GM21447 (cell line): ENCODE results near the gene TPI1.
"Not testable (repeated sequence)": the region's sequence is repeated elsewhere in the genome, so short reads cannot be mapped to it uniquely, and the experiment has no call there.

Experiments
- ATAC-seq: cut with Tn5 transposase; IDR thresholded peaks from one replicate; pipeline ENCODE4 v1.9.1; 2021; ENCODE audit not compliant: unreplicated experiment

TPI1 gene

DNA sequence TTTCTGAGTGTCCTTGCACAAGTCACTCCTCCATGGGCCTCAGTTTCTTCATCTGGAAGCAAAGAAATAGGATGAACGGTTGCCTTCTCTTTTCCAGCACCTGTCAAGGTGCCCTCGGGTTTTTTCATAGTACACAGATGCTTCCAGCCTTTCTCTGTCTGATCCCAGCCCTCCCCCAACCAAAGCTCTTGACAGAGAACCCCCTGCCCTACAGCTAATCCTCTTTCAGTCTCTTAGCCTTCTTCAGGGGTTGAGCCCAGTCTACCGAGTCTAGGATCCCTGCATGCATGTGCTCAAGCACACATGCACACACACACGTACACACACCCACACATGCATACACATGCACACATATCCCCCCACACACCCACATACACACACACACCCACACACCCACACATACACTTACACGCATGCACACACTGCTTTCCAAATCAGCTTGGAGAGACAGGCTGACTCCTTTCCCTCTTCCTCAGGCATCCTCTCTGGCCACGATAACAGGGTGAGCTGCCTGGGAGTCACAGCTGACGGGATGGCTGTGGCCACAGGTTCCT lies 20.9 kb upstream of the TPI1 start:
- no peak for ATAC-seq

DNA sequence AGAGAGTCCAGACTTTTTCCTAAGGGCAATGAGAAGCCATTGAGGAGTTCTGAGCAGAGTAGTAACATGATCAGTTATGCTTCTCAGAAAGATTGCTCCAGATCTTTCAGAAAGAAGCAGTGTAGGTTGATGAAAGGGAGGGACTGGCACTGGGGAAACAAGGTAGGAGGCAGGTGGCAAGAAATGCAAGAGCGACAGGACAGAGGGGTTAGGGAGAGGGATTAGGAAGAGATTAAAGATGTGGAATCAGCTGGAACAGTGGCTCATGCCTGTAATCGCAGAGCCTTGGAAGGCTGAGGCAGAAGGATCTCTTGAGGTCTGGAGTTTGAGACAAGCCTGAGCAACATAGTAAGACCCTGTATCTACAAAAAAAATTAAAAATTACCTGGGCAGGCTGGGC lies 19.7 kb upstream of the TPI1 start:
- ATAC-seq = no peak

DNA sequence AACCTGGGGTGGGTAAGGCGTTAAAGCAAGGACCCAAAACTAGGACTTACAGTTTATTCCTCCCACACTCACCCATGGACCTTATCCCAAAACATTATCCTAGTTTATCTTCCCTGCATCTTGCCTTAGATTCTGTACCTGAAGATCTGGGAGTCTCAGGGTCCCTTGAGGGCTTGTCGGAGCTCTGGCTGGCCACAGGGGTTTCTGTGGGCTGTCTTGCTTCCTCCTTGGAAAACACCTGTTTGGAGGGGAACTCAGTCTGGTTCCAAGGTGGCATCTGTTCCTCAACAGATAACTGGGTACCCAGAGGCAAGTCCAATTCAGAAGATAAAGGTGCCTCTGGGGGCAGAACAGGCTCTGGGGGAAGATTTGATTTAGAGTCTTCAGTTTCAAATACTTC lies 17.9 kb upstream of the TPI1 start:
- ATAC-seq = no peak

DNA sequence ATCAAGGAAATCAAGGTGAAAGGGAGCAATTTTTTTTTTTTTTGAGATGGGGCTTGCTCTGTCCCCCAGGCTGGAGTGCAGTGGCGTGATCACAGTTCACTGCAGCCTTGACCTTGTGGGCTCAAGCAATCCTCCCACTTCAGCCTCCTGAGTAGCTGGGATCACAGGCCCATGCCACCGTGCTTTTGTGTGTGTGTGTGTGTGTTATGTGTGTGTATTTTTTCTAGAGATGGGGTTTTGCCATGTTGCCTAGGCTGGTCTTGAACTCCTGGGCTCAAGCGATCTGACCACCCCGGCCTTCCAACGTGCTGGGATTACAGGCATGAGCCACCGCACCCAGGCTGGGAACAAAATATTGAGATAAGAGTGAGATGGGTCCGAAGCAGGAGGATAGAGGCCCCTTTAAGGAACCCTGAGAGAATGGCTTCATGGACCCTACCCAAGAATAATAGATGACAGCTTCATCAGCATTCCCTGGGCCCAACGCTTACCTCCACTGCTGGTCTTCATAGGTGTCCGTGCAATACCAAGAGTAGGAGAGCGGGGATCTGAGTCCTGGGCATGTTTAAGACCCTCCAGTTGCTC lies 17.3 kb upstream of the TPI1 start:
- no peak for ATAC-seq

DNA sequence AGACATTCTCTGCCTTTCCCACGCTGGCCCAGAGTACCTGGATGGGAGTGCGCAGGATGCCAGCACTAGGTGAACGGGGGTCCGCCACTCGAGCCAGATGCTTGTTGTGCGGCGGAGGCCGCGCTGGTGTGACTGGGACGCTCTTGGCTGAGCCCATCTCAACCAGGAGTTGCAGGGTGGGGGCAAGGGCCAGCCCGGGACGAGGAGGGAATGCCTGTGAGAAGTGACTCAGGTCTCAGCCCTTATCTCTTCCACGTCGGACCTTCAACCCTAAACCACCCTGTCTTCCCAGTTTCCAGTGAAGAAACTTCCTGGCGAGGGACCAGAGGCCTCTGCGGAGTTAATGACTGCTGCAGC lies 16.6 kb upstream of the TPI1 start:
- no peak for ATAC-seq

DNA sequence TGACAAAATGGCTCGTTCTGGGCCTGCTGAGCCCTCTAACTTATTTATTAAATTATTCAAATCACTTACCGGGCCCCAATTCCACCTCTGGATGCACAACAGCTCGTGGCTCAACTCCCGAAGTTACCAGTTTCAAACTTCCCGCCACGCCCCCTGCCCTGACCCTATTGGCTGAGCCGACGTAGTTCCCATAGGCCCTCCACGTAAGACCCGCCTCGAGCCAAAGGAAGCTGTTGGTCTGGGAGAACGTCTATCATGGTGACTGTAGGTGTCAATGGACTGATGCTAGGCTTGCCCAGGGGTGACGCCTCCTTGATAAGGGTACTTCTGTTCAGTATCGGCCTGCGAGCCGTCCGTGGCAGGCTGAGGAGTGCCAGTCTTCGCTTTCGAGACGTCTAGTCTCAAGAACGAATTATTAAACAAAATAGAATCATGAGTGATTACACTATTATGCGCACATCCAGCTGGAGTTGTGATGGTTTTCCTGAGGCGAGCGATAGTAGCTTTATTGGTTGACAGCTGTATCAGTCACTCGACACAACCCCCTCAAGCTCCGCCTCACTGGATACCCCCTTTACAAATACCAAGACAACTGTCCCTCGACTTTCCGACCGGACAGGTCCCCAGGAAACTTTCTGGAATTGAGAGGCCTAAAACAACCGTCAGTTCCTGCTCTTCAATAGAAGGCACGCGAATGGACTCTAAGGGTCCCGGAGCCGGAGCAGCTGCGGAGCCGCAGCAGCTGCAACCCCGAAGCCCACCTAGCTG lies 16.0 kb upstream of the TPI1 start, which contains the start of gene CDCA3:
Gene CDCA3 (minus strand): TSS at position 134 of the 768 bp plus-strand sequence. CDS start 334 bp downstream, outside the sequence.
- peak; percentile 55 for ATAC-seq

DNA sequence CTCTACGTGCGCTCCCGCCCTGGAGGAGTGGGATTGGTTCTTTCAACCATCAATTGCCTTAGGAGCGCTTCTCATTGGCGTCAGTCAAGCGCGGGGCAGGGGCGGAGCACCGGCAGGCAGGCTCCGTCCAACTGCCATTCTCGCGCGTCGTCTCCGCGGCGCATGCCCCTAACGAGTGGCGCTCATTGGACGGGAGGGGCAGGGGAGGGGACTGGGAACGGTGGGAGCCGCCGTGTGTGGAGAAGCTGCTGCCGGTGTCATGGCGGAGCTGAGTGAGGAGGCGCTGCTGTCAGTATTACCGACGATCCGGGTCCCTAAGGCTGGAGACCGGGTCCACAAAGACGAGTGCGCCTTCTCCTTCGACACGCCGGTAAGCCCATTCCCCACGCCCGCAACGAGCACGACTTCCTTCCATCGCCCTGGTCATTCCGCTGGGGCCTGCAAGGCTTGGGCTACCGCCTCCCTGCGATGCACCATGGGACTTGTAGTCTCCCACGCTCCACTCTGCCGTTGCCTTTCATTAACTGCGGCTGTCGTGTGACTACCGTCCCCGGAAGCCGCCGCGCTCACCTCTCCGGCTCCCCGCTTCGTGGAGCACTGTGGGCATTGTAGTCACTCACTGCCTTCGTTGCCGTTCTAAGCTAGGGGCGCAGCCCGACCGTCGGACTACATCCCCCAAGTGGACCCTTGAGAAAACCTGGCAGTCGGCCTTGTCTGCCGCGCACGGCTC lies 15.2 kb upstream of the TPI1 start, which contains the start of gene USP5:
Gene USP5 (plus strand): TSS at position 230 of the 730 bp plus-strand sequence. CDS start 30 bp downstream, at position 260.
- ATAC-seq = peak; percentile 71

DNA sequence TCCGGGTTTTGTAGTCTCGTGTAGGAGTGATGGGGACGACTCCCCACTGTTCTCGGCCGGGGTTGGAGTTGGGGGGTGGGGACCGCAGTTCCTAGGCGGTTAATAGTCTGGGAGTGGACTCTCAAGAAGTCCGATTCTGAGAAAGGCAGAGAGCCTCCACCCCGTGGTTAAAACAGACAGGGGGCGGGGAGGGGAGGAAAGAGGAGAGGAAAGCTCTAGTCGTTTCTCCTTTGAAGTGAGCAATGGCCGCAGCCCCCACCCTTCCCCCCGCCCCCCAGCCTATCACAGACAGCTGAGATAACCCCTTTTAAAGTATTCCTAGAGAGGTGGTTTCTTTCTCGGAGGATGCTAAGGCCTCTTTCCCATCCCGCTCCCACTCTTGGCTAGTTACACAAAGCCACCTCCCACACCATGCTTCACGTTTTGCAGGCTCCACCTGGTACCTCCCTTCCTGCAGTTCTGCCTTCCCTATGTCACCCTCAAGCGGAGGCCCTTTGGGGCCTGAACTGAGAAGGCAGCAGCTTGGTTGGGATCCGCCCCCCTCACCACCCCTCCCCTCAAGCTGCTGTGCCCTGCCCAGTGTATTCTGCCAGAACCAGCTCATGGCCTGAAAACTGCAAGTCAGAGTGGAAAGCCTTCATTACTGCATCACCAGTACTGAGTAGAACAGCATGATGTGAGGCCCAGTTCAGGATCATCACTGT lies 14.5 kb upstream of the TPI1 start:
- ATAC-seq = no peak

DNA sequence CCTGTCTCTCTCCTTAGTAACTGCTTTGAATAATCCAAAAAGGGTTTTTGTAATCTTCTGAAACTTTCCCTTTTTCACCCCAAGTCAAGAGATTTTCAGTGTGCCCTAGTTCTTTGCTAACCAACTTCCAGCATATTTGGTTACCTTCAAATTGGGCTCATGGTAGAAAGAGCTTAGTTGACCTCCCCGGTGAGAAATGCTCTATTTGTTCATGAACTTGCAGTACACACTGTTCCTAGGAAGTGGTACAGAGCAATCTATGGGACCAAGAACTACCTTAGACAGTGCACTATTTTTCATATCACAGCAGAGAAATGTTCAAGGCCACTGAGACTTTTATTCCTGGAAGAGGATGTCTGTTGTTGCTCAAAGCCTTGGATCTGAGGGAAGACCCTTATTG lies 13.7 kb upstream of the TPI1 start:
- ATAC-seq = no peak

DNA sequence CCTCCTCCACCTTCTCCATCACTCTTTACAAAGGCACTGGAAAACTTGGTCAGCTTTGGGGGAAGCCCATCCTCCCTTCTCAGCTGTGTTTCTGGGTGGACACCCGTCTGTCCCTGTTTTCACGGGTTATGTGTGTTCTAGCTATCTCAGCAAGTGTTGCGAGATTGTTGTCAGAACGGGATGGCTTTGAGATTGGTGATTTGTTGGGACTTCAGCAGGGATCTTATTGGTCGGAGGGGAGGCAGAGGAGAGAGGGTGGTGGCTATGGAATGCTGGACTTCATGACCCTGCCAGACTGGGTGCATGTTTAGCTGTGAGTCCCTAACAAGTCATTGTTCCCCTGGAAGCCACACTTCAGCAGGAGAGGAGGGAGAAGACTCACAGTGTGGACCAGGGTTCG lies 13.3 kb upstream of the TPI1 start:
- ATAC-seq = no peak

DNA sequence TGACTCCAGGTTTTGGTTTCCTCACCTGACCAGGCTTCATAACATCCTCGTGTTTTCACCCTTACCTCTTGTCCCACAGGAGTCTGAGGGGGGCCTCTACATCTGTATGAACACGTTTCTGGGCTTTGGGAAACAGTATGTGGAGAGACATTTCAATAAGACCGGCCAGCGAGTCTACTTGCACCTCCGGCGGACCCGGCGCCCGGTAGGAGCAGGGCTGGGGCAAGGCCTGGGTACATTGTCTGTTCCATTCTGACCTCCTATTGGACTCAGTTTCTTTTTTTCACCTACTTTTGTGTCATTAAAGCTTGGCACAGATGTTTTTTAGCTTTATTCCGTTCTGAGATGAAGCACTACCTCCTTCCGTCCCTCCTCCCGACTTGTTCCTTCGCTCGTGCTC lies 12.0 kb upstream of the TPI1 start:
- no peak for ATAC-seq

DNA sequence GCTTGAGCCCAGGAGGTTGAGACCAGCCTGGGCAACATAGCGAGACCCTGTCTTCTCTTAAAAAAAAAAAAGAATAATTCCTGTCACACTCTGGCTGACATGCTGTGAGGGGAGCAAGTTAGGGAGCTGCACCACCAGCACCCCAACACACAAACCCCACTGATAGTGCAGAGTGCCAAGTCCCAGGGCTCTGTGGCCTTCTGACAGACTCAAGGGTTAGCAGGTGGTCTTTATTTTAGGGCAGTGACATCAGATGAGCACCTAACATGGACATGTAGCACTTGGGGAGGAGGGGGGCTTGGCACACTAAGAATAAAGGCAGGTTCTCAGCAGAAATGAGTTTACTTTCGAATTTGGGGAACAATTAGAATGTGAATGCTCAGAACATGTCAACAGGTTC lies 8.5 kb upstream of the TPI1 start:
- ATAC-seq = no peak

DNA sequence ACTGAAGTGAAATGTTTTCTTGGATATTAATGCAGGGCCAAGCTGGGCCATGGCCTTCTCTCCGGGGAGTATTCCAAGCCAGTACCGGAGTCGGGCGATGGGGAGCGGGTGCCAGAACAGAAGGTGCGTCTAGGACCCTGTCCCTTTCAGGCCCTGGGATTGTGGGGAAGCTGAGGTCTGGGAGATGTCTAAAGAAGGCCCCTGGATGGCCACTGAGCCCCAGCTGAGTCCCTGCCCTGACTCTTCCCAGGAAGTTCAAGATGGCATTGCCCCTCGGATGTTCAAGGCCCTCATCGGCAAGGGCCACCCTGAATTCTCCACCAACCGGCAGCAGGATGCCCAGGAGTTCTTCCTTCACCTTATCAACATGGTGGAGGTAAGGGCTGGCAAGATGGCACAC lies 7.2 kb upstream of the TPI1 start:
- ATAC-seq = no peak

DNA sequence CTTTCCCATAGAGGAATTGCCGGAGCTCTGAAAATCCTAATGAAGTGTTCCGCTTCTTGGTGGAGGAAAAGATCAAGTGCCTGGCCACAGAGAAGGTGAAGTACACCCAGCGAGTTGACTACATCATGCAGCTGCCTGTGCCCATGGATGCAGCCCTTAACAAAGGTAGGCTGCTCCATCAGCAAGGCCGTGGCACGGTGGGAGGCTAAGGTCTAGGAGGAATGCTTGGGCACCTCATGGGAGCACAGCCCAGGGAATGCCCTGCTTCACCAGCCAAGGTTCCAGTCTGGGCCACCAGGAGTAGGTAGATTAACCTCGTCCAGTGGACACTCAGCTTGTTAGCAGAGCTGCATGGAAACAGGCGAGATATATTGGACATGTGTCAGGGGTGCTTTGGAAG lies 6.4 kb upstream of the TPI1 start:
- no peak for ATAC-seq

DNA sequence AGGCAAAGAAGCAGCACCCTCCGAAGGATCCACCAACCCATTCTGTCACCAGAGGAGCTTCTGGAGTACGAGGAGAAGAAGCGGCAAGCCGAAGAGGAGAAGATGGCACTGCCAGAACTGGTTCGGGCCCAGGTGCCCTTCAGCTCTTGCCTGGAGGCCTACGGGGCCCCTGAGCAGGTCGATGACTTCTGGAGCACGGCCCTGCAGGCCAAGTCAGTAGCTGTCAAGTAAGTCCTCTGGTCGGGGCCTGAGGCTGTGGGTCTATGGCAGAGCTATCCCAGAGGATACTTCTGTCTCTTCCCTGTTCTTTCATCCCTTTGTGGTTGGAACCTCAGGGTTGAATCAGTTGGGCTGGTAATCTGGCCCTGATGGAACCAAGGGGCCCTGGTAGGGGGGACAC lies 5.9 kb upstream of the TPI1 start:
- ATAC-seq = no peak

DNA sequence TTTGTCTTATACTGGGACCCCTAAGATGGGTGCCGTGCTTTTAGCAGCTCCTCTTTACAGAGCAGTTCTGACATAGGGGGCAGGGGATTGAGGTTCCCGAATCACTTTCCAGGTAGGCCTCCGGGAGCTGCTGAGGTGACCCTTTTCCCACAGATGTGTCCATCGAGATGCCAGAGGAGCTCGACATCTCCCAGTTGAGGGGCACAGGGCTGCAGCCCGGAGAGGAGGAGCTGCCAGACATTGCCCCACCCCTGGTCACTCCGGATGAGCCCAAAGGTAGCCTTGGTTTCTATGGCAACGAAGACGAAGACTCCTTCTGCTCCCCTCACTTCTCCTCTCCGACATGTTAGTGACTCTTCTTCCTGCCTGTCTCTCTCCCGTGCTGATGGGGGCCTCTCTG lies 4.3 kb upstream of the TPI1 start:
- ATAC-seq = no peak

DNA sequence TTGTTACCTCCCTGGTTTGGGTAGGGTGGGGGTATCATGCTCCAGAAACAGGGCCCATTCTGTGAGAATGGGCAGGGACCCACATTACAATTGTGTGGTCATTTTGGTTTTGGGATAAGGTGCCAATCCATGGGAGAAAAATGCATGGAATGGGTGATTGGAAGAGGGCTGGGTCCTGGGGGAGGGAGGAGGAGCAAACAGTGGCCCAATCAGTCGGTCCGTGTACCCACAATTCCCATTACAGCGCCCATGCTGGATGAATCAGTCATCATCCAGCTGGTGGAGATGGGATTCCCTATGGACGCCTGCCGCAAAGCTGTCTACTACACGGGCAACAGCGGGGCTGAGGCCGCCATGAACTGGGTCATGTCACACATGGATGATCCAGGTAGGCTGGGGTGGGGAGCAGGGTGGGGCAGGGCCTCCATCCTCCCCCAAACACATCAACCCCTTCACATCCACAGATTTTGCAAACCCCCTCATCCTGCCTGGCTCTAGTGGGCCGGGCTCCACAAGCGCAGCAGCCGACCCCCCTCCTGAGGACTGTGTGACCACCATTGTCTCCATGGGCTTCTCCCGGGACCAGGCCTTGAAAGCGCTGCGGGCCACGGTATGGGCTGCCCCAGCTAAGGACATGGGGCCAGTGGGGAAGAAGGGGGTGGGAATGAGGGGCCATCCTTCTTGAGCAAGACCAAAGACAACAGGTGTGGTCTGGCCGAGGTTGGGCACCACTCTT lies 3.6 kb upstream of the TPI1 start:
- ATAC-seq = no peak

DNA sequence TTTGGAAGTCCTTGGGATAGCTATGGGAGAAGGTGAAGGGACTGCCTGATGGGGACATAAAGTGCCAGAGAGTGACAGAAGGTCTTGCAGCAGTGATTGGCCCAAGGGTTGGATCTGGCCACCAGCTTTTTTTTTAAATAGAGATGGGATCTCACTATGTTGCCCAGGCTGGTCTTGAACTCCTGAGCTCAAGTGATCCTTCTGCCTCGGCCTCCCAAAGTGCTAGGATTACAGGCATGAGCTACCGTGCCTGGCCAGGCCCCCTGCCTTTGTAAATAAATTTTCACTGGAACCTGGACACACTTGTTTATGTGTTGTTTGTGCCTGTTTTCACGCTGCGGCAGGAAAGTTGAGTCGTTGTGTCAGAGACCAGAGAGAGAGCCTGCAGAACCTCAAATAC lies 2.0 kb upstream of the TPI1 start:
- ATAC-seq = not testable (repeated sequence)

DNA sequence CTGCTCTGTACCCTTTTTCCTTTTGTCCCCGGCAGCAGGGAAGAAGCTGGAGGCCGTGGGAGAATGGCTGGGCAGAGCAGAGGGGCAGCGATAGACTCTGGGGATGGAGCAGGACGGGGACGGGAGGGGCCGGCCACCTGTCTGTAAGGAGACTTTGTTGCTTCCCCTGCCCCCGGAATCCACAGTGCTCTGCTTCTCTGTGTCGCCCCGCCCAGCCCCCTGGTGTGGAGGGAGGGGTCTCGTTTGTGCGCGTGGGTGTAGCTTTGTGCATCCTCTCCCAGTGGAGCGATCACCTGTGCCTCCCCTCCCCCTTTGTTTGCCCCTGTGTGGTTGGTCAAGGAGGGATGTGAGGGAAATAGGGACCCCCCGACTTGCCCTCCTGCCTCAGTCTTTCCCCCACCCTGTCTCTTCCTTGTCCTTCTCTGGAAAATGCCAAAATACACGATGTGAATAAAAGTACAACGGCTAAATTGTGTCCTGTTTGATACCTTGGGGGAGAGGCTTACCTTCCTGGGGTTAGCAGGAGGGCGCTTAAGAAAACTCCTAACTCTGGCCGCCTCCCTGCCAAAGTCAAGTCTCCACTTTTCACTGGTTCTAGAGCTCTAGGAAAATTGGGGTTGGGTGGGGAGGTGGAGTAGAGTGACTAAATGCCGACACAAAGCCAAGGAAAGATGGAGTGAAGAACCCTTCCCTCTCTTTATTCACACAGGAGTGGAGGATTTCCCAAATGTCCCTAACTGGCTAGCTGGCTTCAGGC lies 990 bp upstream of the TPI1 start:
- ATAC-seq = no peak

DNA sequence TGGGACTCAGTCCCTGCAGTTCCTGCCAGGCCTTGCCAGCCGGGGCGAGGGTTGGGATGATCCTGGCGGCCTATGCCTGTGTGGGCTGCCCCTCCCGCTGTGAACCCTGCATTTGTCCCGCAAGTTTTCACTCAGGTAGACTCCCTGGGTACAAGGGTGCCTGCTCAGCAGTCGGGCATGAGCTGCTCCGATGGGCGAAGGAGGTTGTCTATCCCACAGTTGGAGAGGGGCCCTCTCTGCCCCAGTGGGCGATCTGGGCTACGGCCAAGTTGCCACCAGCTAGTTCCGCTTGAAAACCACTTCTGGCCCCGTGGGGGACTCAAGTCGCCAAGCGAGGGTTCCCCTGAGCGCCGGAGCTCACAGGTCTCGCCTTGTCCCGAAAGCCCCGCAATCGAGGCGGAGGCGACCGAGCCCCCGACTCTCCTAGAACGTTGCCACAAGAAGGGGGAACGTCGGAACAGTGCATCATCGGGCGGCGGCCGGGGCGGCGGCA lies 365 bp upstream of the TPI1 start:
- ATAC-seq = peak; percentile 10
